ACC112 (cell line): ENCODE data around the gene LRP1.
A peak's percentile ranks its signal among the peaks of the same experiment; 100 is the strongest.

Experiments used
- H2AFZ ChIP-seq: fragments of 200-600 bp; sonication (generic); one replicate; pipeline ENCODE4 v1.6.0; 2017; ENCODE audit warnings: antibody characterized with exemption, low read length; ENCODE audit not compliant: unreplicated experiment
- H3K27ac ChIP-seq: fragments of 200-600 bp; sonication (generic); 2 replicates; pipeline ENCODE4 v1.5.1; 2014; ENCODE audit warnings: low read depth, mild to moderate bottlenecking, antibody characterized with exemption, low read length, moderate library complexity
- H3K27me3 ChIP-seq: fragments of 200-600 bp; sonication (generic); 2 replicates; pipeline ENCODE4 v1.6.1; 2014; ENCODE audit warnings: mild to moderate bottlenecking, antibody characterized with exemption, low read length, moderate library complexity, mixed read lengths; ENCODE audit not compliant: insufficient read depth
- H3K36me3 ChIP-seq: fragments of 200-600 bp; sonication (generic); 2 replicates; pipeline ENCODE4 v1.6.1; 2016; ENCODE audit warnings: mild to moderate bottlenecking, antibody characterized with exemption, low read length, moderate library complexity, mixed read lengths; ENCODE audit not compliant: insufficient read depth
- H3K4me1 ChIP-seq: fragments of 200-600 bp; sonication (generic); one replicate; pipeline ENCODE4 v1.6.1; 2016; ENCODE audit warnings: low read length, mixed read lengths; ENCODE audit not compliant: insufficient read depth, unreplicated experiment, control insufficient read depth
- H3K4me3 ChIP-seq: fragments of 200-600 bp; sonication (generic); 2 replicates; pipeline ENCODE4 v1.5.1; 2014; ENCODE audit warnings: mild to moderate bottlenecking, low read depth, low read length
- H3K79me2 ChIP-seq: fragments of 200-600 bp; sonication (generic); one replicate; pipeline ENCODE4 v1.6.0; 2016; ENCODE audit warnings: low read length; ENCODE audit not compliant: control insufficient read depth, unreplicated experiment, insufficient read depth

The LRP1 gene

GRCh38 chr12:57095440-57095839 is 32.8 kb upstream of the LRP1 start:
- peaks cover 41% of the 10 kb centered on the region for H3K4me1 ChIP-seq
- peaks cover 26% of the 10 kb centered on the region for H3K36me3 ChIP-seq
- H3K27me3 ChIP-seq, result no peaks in the 10 kb centered on the region
- peak overlapping the region; percentile 68 for H3K27ac ChIP-seq
- H2AFZ ChIP-seq, result no peak overlapping the region
- no peak overlapping the region for H3K4me3 ChIP-seq
- H3K79me2 ChIP-seq, result peaks cover 21% of the 10 kb centered on the region

DNA sequence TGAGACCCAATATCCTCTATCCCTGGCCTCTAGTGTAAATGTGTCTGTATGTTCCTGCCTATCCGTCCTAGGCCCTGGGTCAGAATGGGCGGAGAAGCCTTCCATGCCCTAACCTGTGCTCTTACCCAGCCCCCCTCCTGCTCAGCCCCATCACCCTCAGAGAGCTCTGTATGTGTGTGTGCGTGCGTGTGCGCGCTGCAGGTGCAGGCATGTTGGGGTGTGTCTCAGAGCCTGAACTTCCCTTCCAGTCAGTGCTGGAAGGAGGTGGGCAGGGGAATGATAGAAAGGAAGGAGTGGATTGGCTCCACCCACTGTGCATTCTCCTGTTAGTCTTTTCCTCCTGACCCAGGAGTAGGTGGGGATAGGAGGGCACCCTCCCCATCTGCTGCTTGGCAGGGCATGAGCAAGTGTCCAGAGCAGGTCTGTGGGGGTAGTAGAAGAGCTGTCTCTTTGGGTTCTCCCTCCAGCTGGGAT is 32.1 kb upstream of the LRP1 start:
- no peak overlapping the region for H3K4me3 ChIP-seq
- peaks cover 14% of the 10 kb centered on the region for H3K79me2 ChIP-seq
- peaks cover 36% of the 10 kb centered on the region for H3K4me1 ChIP-seq
- H3K27ac ChIP-seq, result peak overlapping the region; percentile 24; the same call in 1 of the 2 replicates
- H3K36me3 ChIP-seq, result peaks cover 26% of the 10 kb centered on the region
- H3K27me3 ChIP-seq, result no peaks in the 10 kb centered on the region
- no peak overlapping the region for H2AFZ ChIP-seq

- H3K4me1 ChIP-seq, result peaks cover 29% of the 10 kb centered on the region
- no peak overlapping the region for H3K4me3 ChIP-seq
- H3K27ac ChIP-seq, result no peak overlapping the region
- H3K27me3 ChIP-seq, result no peaks in the 10 kb centered on the region
- peaks cover 26% of the 10 kb centered on the region for H3K36me3 ChIP-seq
- H3K79me2 ChIP-seq, result peaks cover 7% of the 10 kb centered on the region
- H2AFZ ChIP-seq, result no peak overlapping the region
Observed at GRCh38 chr12:57096748-57097553, 31.3 kb upstream of the LRP1 start.

DNA sequence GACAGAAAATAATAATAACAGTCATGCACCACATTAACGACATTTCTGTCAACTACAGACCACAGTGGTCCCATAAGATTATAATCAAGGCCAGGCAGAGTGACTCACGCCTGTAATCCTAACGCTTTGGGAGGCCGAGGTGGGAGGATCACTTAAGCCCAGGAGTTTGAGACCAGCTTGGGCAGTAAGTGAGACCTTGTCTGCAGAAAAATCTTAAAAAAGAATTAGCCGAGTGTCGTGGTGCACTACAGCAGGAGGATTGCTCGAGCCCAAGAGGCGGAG is 30.8 kb upstream of the LRP1 start:
- H3K79me2 ChIP-seq, result peaks cover 1% of the 10 kb centered on the region
- no peak overlapping the region for H3K27ac ChIP-seq
- no peak overlapping the region for H3K4me3 ChIP-seq
- peaks cover 23% of the 10 kb centered on the region for H3K36me3 ChIP-seq
- no peaks in the 10 kb centered on the region for H3K27me3 ChIP-seq
- no peak overlapping the region for H2AFZ ChIP-seq
- peaks cover 23% of the 10 kb centered on the region for H3K4me1 ChIP-seq

GRCh38 chr12:57098546-57098945 is 29.7 kb upstream of the LRP1 start:
- no peaks in the 10 kb centered on the region for H3K79me2 ChIP-seq
- H3K36me3 ChIP-seq, result peaks cover 18% of the 10 kb centered on the region
- no peak overlapping the region for H2AFZ ChIP-seq
- no peak overlapping the region for H3K4me3 ChIP-seq
- no peaks in the 10 kb centered on the region for H3K27me3 ChIP-seq
- peaks cover 13% of the 10 kb centered on the region for H3K4me1 ChIP-seq
- H3K27ac ChIP-seq, result peak overlapping the region; percentile 17; the same call in 1 of the 2 replicates

- no peak overlapping the region for H3K4me3 ChIP-seq
- H2AFZ ChIP-seq, result no peak overlapping the region
- H3K79me2 ChIP-seq, result no peaks in the 10 kb centered on the region
- peaks cover 8% of the 10 kb centered on the region for H3K4me1 ChIP-seq
- no peaks in the 10 kb centered on the region for H3K27me3 ChIP-seq
- peaks cover 18% of the 10 kb centered on the region for H3K36me3 ChIP-seq
- peak overlapping the region; percentile 17; the same call in 1 of the 2 replicates for H3K27ac ChIP-seq
Observed at GRCh38 chr12:57099047-57099714, 29.1 kb upstream of the LRP1 start.

GRCh38 chr12:57099766-57100165 is 28.5 kb upstream of the LRP1 start:
- Histone ChIP-seq H2AFZ (no peak overlapping the region), H3K27me3 (no peaks in the 10 kb centered on the region), H3K27ac (no peak overlapping the region), H3K4me1 (peaks cover 2% of the 10 kb centered on the region), H3K4me3 (no peak overlapping the region), H3K79me2 (no peaks in the 10 kb centered on the region), H3K36me3 (peaks cover 16% of the 10 kb centered on the region)

DNA sequence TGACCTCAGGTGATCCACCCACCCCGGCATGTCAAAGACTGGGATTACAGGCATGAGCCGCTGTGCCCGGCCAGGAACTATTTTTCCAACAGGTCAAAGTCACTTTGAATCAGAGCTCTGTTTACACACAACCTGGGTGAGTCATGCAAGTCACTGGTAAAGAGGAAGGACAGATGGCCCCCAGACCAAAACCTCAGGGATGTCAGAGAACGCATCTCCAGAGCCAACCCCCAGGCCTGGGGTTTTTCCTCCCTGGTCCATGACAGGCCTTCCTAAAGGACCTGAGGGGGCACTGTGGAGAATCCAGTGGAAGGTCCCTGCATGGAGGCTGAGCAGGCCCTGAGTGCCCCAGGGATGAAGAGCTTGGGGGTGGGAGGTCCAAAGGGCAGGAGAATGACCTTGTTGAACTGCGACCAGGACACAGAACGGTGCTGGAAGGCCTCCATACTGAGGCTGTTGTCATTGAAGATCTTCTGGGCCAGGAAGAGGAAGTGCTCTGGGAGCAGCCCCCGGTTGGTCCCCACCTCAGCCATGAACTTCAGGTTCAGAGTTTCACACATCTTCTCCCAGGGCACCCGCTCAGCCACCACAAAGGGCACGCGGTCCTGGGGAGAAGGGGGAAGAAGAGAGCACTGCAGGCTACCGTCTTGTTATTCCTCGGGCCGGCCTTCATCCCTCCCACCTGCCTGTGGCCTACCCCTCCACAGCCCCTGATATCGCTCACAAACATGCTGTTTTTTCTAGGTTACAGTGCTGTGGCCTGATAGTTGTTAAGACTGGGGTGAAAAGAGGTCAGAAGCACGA is 26.2 kb upstream of the LRP1 start:
- H3K4me1 ChIP-seq, result no peaks in the 10 kb centered on the region
- no peaks in the 10 kb centered on the region for H3K79me2 ChIP-seq
- no peaks in the 10 kb centered on the region for H3K27me3 ChIP-seq
- no peak overlapping the region for H2AFZ ChIP-seq
- H3K4me3 ChIP-seq, result no peak overlapping the region
- peaks cover 15% of the 10 kb centered on the region for H3K36me3 ChIP-seq
- H3K27ac ChIP-seq, result peak overlapping the region; percentile 14; the same call in 1 of the 2 replicates

DNA sequence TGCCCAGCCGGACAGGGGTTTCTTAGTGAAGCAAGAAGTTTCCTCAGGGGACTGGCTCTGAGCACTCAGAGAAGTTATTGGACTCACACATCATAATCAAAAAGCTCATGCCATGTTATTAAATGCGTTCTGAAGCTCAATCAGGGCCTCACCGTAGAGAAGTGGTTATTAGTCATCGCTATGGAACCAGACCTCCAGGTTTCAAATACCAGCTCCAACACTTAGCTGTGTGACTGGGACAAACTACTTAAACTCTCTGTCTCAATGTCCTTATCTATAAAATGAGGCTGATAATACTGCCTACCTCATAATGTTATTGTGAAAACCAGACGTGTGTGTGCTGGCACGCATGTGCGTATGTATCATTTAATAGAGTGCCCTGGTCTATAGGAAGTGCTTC is 24.4 kb upstream of the LRP1 start:
- Histone ChIP-seq H3K4me1 (no peaks in the 10 kb centered on the region), H3K79me2 (peaks cover 12% of the 10 kb centered on the region), H3K27ac (no peak overlapping the region), H3K36me3 (peaks cover 3% of the 10 kb centered on the region), H3K27me3 (no peaks in the 10 kb centered on the region), H2AFZ (no peak overlapping the region), H3K4me3 (no peak overlapping the region)

DNA sequence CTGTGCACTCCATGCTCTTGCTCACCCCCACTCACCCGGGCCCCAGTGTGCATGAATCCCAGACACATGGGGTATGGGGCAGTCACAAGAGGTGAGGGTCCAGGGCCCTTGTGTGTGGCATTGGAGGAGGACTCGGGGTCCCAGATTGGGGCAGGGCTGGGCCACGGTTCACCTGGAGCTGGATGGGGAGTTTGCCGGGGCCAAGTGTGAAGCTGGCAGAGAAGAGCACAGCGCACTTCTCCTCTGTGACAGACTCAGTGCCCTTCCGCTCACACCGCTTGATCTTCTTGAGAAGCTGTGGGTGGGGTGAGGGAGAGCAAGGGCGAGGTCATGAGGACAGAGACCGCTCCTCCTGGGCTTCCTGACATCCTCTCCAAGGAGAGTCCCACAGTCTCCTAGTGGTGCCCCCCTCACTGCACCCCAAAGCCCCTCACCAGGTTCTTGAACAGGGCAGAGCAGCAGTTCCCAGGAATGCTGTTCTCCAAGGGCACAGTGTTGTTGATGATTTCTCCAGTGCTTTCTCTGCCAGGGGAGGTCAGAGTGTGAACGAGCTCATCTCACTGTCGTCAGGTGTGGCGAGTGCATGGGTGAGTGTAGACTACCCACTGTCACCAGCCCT is 23.9 kb upstream of the LRP1 start:
- Histone ChIP-seq H3K27ac (no peak overlapping the region), H3K4me1 (peaks cover 2% of the 10 kb centered on the region), H3K4me3 (no peak overlapping the region), H3K79me2 (peaks cover 14% of the 10 kb centered on the region), H3K27me3 (no peaks in the 10 kb centered on the region), H2AFZ (no peak overlapping the region), H3K36me3 (no peaks in the 10 kb centered on the region; the same call in none of the 2 replicates)
